Measurements from ENCODE around the gene TLE3.
A peak's percentile ranks its signal among the peaks of the same experiment; 100 is the strongest.

Gene TLE3

GRCh38 chr15:70002897-70003296, 94.8 kb downstream of the TLE3 start:
- no peak for DNase-seq (ENCODE audit: low spot score)

- DNase-seq (ENCODE audit: low spot score), result no peak
Measured at GRCh38 chr15:70001859-70002258, 95.9 kb downstream of the TLE3 start.

GRCh38 chr15:69999392-70000085, 98.2 kb downstream of the TLE3 start:
- DNase-seq (ENCODE audit: low spot score), result no peak

GRCh38 chr15:69998541-69999391, 99.0 kb downstream of the TLE3 start:
- DNase-seq (ENCODE audit: low spot score), result no peak

GRCh38 chr15:69997813-69998212, 99.9 kb downstream of the TLE3 start:
- peak; percentile 98 for DNase-seq (ENCODE audit: low spot score)

Data from kidney tubule cell (primary cell).